ENCODE results near the gene GTF2IRD1. TPM values are rescaled to one million over a fixed set of nuclear protein-coding genes. Genes with fewer than 3 reads are reported as not detected.

The GTF2IRD1 gene
- total and polyA plus RNA-seq, 2 of the 4 experiments (the other 2 are of a cell fraction): 4.1 to 21.9 TPM

GRCh38 chr7:74619235-74619860 lies 165.6 kb downstream of the GTF2IRD1 start:
- in situ Hi-C loops (cut with MboI; ENCODE audit: low sequenced_read_pairs): no loop called here
- no TSS peak for BruUV-seq (replicated peaks)
- Histone ChIP-seq H3K9me3 (ENCODE audit: control insufficient read depth, insufficient read depth, low read length) (no peaks in the 10 kb centered on the region), H4K5ac (ENCODE audit: low read depth, low read length) (no peak overlapping the region), H3K27ac (ENCODE audit: insufficient read depth, low read length) (no peak overlapping the region), H2BK120ac (ENCODE audit: low read depth, low read length) (no peak overlapping the region), H3K4ac (ENCODE audit: low read depth, low read length) (no peak overlapping the region), H3K9me1 (ENCODE audit: insufficient read depth, low read length) (no peaks in the 10 kb centered on the region), H3K4me3 (ENCODE audit: insufficient read depth, low read depth, low read length) (no peak overlapping the region), H3K36me3 (ENCODE audit: control insufficient read depth, insufficient read depth, low read length) (no peaks in the 10 kb centered on the region), H2BK5ac (ENCODE audit: low read depth, low read length, poor library complexity, severe bottlenecking) (no peak overlapping the region), H2BK20ac (ENCODE audit: low read depth, low read length) (no peak overlapping the region), H3K27me3 (ENCODE audit: control insufficient read depth, insufficient read depth, low read length) (no peaks in the 10 kb centered on the region), H3K79me1 (ENCODE audit: low read depth in 1 of 2, low read length in 2 of 2) (no peaks in the 10 kb centered on the region), H3K14ac (replicated peaks; ENCODE audit: low read depth, low read length) (no peak overlapping the region), H3K23ac (ENCODE audit: low read depth, low read length) (no peak overlapping the region), H3K9ac (ENCODE audit: low read depth, low read length) (no peak overlapping the region), H2BK15ac (ENCODE audit: low read depth, low read length) (no peak overlapping the region), H2AK9ac (replicated peaks; ENCODE audit: low read depth, low read length, poor library complexity) (no peak overlapping the region), H3K4me2 (ENCODE audit: low read depth, low read length) (no peak overlapping the region), H2AFZ (replicated peaks; ENCODE audit: low read length, poor library complexity) (peak overlapping the region; percentile 9), H2AK5ac (ENCODE audit: low read depth, low read length) (no peak overlapping the region), H4K91ac (ENCODE audit: insufficient read depth, low read depth, low read length) (no peak overlapping the region), H3K56ac (ENCODE audit: extremely low read depth, insufficient read depth, low read length) (no peak overlapping the region), H3K4me1 (ENCODE audit: control insufficient read depth, insufficient read depth, low read length) (no peaks in the 10 kb centered on the region), H3K18ac (ENCODE audit: low read depth, low read length) (no peak overlapping the region), H4K20me1 (ENCODE audit: insufficient read depth, low read length) (no peaks in the 10 kb centered on the region), H4K8ac (ENCODE audit: low read depth in 2 of 2, low read length in 2 of 2) (no peak overlapping the region)
- whole genome bisulfite sequencing, 2 experiments (ENCODE audit: extremely low coverage in 2 of 2, insufficient read length in 1 of 2): 66% methylated on average over 9 of the region's 14 CpGs; no CpG with 5 or more reads in 1 of the 2 experiments
- POLR2A ChIA-PET (ENCODE audit: unreplicated experiment): no interaction called here
- TF ChIP-seq MAFK (IDR thresholded peaks at IDR 0.05; ENCODE audit: low read depth, low read length): no peak
- dilution Hi-C loops (cut with HindIII; ENCODE audit: low sequenced_read_pairs, unreplicated experiment): no loop called here
- DNase-seq (no peak), ATAC-seq (ENCODE audit: low read depth) (no peak)
- intact Hi-C loops (cut with micrococcal nuclease): loop anchor here (5.0 kb wide), 1 partner anchor 33 kb away; no protein-coding TSS in a partner anchor
- CTCF ChIA-PET: interaction anchor here (1.1 kb wide), 1 partner anchor 202 kb away, joined by 4 read pairs; no protein-coding TSS in a partner anchor

Data from IMR-90 (cell line).